ENCODE results near the gene FOXP1.

The FOXP1 gene

GRCh38 chr3:71132995-71133730 is 450.4 kb downstream of the FOXP1 start:
- FAIRE-seq: no peak

GRCh38 chr3:71131375-71132314 is 451.9 kb downstream of the FOXP1 start:
- FAIRE-seq: no peak

GRCh38 chr3:71130471-71131374 is 452.8 kb downstream of the FOXP1 start:
- FAIRE-seq: peak; percentile 15

GRCh38 chr3:71129611-71130431 is 453.7 kb downstream of the FOXP1 start:
- FAIRE-seq: no peak

- FAIRE-seq: peak; percentile 31
These were observed 454.6 kb downstream of the FOXP1 start for GRCh38 chr3:71128961-71129360.

- no peak for FAIRE-seq
These were observed 455.7 kb downstream of the FOXP1 start for GRCh38 chr3:71127844-71128243.

GRCh38 chr3:71127052-71127831 is 456.3 kb downstream of the FOXP1 start:
- no peak for FAIRE-seq

GRCh38 chr3:71125738-71126137 is 457.8 kb downstream of the FOXP1 start:
- FAIRE-seq: no peak

GRCh38 chr3:71124048-71124447 is 459.5 kb downstream of the FOXP1 start:
- FAIRE-seq: no peak

GRCh38 chr3:71122641-71123040 is 460.9 kb downstream of the FOXP1 start:
- no peak for FAIRE-seq

- no peak for FAIRE-seq
These were observed 461.9 kb downstream of the FOXP1 start for GRCh38 chr3:71121429-71122167.

- FAIRE-seq: no peak
These were observed 463.5 kb downstream of the FOXP1 start for GRCh38 chr3:71120012-71120411.

GRCh38 chr3:71119171-71119570 is 464.4 kb downstream of the FOXP1 start:
- no peak for FAIRE-seq

- FAIRE-seq: no peak
These were observed 465.1 kb downstream of the FOXP1 start for GRCh38 chr3:71118436-71118835.

GRCh38 chr3:71117572-71118247 is 465.8 kb downstream of the FOXP1 start:
- no peak for FAIRE-seq

GRCh38 chr3:71114610-71115009 is 468.9 kb downstream of the FOXP1 start:
- FAIRE-seq: no peak

GRCh38 chr3:71112576-71112975 is 471.0 kb downstream of the FOXP1 start:
- no peak for FAIRE-seq

- no peak for FAIRE-seq
These were observed 471.6 kb downstream of the FOXP1 start for GRCh38 chr3:71111784-71112440.

All from endometrium (tissue), 2 donors.